Transverse colon (tissue), 4 donors: ENCODE data around the gene SRPK2.

Experiments
- EP300 ChIP-seq: sonication (generic); formaldehyde crosslinking; IDR thresholded peaks from one replicate; pipeline ENCODE4 v1.6.1; 2017; ENCODE audit warnings: antibody characterized with exemption, low read depth
- POLR2A ChIP-seq: fragments of 450-650 bp; IDR thresholded peaks from one replicate; pipeline ENCODE4 v1.6.1; 2016; ENCODE audit warnings: antibody characterized with exemption, mild to moderate bottlenecking, moderate library complexity
- POLR2AphosphoS5 ChIP-seq, 3 donors: sonication (generic); formaldehyde crosslinking; IDR thresholded peaks; one replicate each; pipeline ENCODE4 v1.6.1; 2016; ENCODE audit warnings: antibody characterized with exemption in 3 of 3
- TF ChIP-seq, protein P1 (sequence below), 5 experiments: fragments of 200-600 bp in 3 of 5; fragments of 450-650 bp in 2 of 5; sonication (generic) in 3 of 5; IDR thresholded peaks; 1 replicate in 2 of 5; 2 replicates in 3 of 5; pipeline ENCODE4 v1.5.1; 2016 to 2017; ENCODE audit warnings: antibody characterized with exemption in 5 of 5, inconsistent platforms in 3 of 5, mild to moderate bottlenecking in 2 of 5, moderate library complexity in 1 of 5

DNA sequence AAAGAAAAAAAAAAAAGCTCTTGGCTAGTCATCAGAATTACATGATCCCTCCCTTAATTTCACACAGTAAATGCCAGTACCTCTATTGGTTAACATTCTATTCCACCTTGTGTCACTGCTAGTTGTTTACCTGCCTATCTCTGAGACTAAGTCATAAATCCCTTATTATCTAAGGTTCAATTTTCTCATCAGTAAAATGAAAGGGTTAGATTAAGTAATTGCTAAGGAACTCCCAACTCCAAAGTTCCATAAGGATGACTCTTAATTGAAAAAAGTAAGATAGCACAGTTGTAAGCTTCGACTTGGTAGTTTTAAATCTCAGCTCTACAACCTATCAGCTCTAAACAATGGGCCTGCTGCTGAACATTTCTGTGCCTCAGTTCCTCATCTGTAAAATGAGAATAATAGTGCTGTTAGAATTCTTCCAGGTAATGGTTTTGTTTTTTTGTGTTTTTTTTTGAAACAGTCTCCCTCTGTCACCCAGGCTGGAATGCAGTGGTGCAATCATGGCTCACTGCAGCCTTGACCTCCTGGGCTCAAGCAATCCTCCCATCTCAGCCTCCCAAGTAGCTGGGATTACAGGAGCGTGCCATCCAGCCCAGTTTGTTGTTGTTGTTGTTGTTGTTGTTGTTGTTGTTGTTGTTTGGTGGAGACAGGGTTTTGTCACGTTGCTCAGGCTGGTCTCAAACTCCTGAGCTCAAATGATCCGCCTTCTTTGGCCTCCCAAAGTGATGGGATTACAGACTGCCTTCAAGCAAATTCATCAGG is 35.6 kb downstream of the SRPK2 start:
- TF ChIP-seq POLR2AphosphoS5 (IDR thresholded peaks at IDR 0.05) (no peak), POLR2A (no peak), EP300 (no peak)
- TF ChIP-seq, protein P1, sequence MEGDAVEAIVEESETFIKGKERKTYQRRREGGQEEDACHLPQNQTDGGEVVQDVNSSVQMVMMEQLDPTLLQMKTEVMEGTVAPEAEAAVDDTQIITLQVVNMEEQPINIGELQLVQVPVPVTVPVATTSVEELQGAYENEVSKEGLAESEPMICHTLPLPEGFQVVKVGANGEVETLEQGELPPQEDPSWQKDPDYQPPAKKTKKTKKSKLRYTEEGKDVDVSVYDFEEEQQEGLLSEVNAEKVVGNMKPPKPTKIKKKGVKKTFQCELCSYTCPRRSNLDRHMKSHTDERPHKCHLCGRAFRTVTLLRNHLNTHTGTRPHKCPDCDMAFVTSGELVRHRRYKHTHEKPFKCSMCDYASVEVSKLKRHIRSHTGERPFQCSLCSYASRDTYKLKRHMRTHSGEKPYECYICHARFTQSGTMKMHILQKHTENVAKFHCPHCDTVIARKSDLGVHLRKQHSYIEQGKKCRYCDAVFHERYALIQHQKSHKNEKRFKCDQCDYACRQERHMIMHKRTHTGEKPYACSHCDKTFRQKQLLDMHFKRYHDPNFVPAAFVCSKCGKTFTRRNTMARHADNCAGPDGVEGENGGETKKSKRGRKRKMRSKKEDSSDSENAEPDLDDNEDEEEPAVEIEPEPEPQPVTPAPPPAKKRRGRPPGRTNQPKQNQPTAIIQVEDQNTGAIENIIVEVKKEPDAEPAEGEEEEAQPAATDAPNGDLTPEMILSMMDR (IDR thresholded peaks at IDR 0.05) = no peak
